Measurements from ENCODE around the gene FKRP. TPM values are rescaled to one million over a fixed set of nuclear protein-coding genes. Genes with fewer than 3 reads are reported as not detected.
A peak's percentile ranks its signal among the peaks of the same experiment; 100 is the strongest.

FKRP gene
- total RNA-seq, 1 experiment from 2014 or later, result 19.4 TPM

- ATAC-seq, result peak; percentile 1
- Histone ChIP-seq H3K4me2 (ENCODE audit: low read length) (peak overlapping the region; percentile 92), H3K9me2 (ENCODE audit: insufficient read depth) (no peaks in the 10 kb centered on the region), H3K27ac (ENCODE audit: low read depth, low read length) (peak overlapping the region; percentile 90), H3K9ac (ENCODE audit: low read length) (peak overlapping the region; percentile 84), H4K20me1 (ENCODE audit: insufficient read depth) (no peaks in the 10 kb centered on the region), H3K79me2 (ENCODE audit: insufficient read depth, low read length) (peaks cover 27% of the 10 kb centered on the region), H3K4me1 (ENCODE audit: control insufficient read depth in 1 of 2, insufficient read depth in 2 of 2, low read length in 2 of 2) (peaks cover 10 to 36% of the 10 kb centered on the region in 2 experiments; a peak in 3 of 4 replicates), H3K4me3 (replicated peaks in 1 of 2; ENCODE audit: low read depth in 1 of 2, low read length in 2 of 2) (peak overlapping the region; percentile 82 to 90), H3K9me3 (ENCODE audit: control insufficient read depth in 1 of 2, insufficient read depth in 1 of 2, low read depth in 1 of 2, low read length in 2 of 2) (no peaks in the 10 kb centered on the region), H3K36me3 (ENCODE audit: control insufficient read depth in 1 of 2, insufficient read depth in 2 of 2, low read length in 2 of 2) (peaks cover 0 to 18% of the 10 kb centered on the region in 2 experiments; a peak in 2 of 4 replicates), H3K27me3 (ENCODE audit: insufficient read depth, low read length) (no peaks in the 10 kb centered on the region), H2AFZ (ENCODE audit: low read depth, low read length, poor library complexity, severe bottlenecking) (no peak overlapping the region)
- BruUV-seq (replicated peaks), result no TSS peak
- POLR2A ChIA-PET, result interaction anchor here (0.7 to 1.4 kb wide), 2 partner anchors 15 to 24 kb away, joined by 3 to 5 read pairs; no protein-coding TSS in a partner anchor
- DNase-seq (ENCODE audit: low read depth, low spot score), result no peak
- no peak for TF ChIP-seq ATF3 (IDR thresholded peaks at IDR 0.05)
- no peak for TF ChIP-seq POLR2AphosphoS5 (IDR thresholded peaks at IDR 0.05; ENCODE audit: low read depth, low read length)
- no peak for TF ChIP-seq CBX3 (IDR thresholded peaks at IDR 0.05; ENCODE audit: low read depth)
- TF ChIP-seq SP1 (IDR thresholded peaks at IDR 0.05; ENCODE audit: low read depth), result no peak
- no peak for TF ChIP-seq RAD21 (IDR thresholded peaks at IDR 0.05; ENCODE audit: low read depth)
- no peak for TF ChIP-seq ZFX (IDR thresholded peaks at IDR 0.05)
- TF ChIP-seq EGR1 (IDR thresholded peaks at IDR 0.05; ENCODE audit: low read depth), result no peak
- TF ChIP-seq ZNF274 (IDR thresholded peaks at IDR 0.05; ENCODE audit: low read depth, low read length), result no peak
- RAD21 ChIA-PET (ENCODE audit: low non-redundant PET in 1 of 2, low total read pairs in 2 of 2, uncharacterized antibody in 2 of 2, unreplicated experiment in 2 of 2), result no interaction called here
- intact Hi-C loops (cut with micrococcal nuclease), result no loop called here
- CTCF ChIA-PET, result interaction anchor here (0.6 to 1.9 kb wide), 3 partner anchors 9 to 44 kb away, joined by 3 to 5 read pairs (median 4); no protein-coding TSS in a partner anchor
Measured at GRCh38 chr19:46716672-46717033, 29.2 kb upstream of the FKRP start.

GRCh38 chr19:46717034-46717715, 28.7 kb upstream of the FKRP start, which contains the start of gene PRKD2:
Gene PRKD2 (minus strand): TSS chr19:46717114. CDS start chr19:46716370, 744 bp downstream.
- Histone ChIP-seq H3K4me2 (ENCODE audit: low read length) (peak within 1 kb of the TSS; percentile 92), H3K27me3 (ENCODE audit: insufficient read depth, low read length) (no peaks in the 10 kb centered on the region), H3K9ac (ENCODE audit: low read length) (peak within 1 kb of the TSS; percentile 84), H3K4me3 (replicated peaks in 1 of 2; ENCODE audit: low read depth in 1 of 2, low read length in 2 of 2) (peak within 1 kb of the TSS; percentile 82 to 90), H3K9me2 (ENCODE audit: insufficient read depth) (no peaks in the 10 kb centered on the region), H3K4me1 (ENCODE audit: control insufficient read depth in 1 of 2, insufficient read depth in 2 of 2, low read length in 2 of 2) (peaks cover 10 to 36% of the 10 kb centered on the region in 2 experiments; a peak in 3 of 4 replicates), H3K36me3 (ENCODE audit: control insufficient read depth in 1 of 2, insufficient read depth in 2 of 2, low read length in 2 of 2) (peaks cover 2 to 23% of the 10 kb centered on the region in 2 experiments; a peak in 3 of 4 replicates), H3K27ac (ENCODE audit: low read depth, low read length) (peak within 1 kb of the TSS; percentile 90), H2AFZ (ENCODE audit: low read depth, low read length, poor library complexity, severe bottlenecking) (no peak within 1 kb of the TSS), H3K9me3 (ENCODE audit: control insufficient read depth in 1 of 2, insufficient read depth in 1 of 2, low read depth in 1 of 2, low read length in 2 of 2) (no peaks in the 10 kb centered on the region), H4K20me1 (ENCODE audit: insufficient read depth) (no peaks in the 10 kb centered on the region), H3K79me2 (ENCODE audit: insufficient read depth, low read length) (peaks cover 27% of the 10 kb centered on the region)
- CTCF ChIA-PET, result interaction anchor here (0.6 to 1.9 kb wide), 3 partner anchors 10 to 44 kb away, joined by 3 to 5 read pairs (median 4); no protein-coding TSS in a partner anchor
- ATAC-seq (peak; percentile 68), DNase-seq (ENCODE audit: low read depth, low spot score) (no peak)
- intact Hi-C loops (cut with micrococcal nuclease), result no loop called here
- POLR2A ChIA-PET, result interaction anchor here (0.7 to 1.4 kb wide), 2 partner anchors 15 to 24 kb away, joined by 3 to 5 read pairs; no protein-coding TSS in a partner anchor
- BruUV-seq (replicated peaks), result no TSS peak
- RAD21 ChIA-PET (ENCODE audit: low non-redundant PET in 1 of 2, low total read pairs in 2 of 2, uncharacterized antibody in 2 of 2, unreplicated experiment in 2 of 2), result no interaction called here
- TF ChIP-seq EGR1 (IDR thresholded peaks at IDR 0.05; ENCODE audit: low read depth), result no peak
- no peak for TF ChIP-seq REST (IDR thresholded peaks at IDR 0.05; ENCODE audit: low read depth)
- TF ChIP-seq POLR2AphosphoS5 (IDR thresholded peaks at IDR 0.05; ENCODE audit: low read depth, low read length), result peak; percentile 56
- TF ChIP-seq EZH2 (IDR thresholded peaks at IDR 0.05), result no peak
- 0 out of 2 replicates have a peak, but pooled peaks have one; percentile 7 for TF ChIP-seq MAX (IDR thresholded peaks at IDR 0.05)
- no peak for TF ChIP-seq YY1 (IDR thresholded peaks at IDR 0.05; ENCODE audit: extremely low read depth, insufficient replicate concordance, low read depth, low read length)
- no peak for TF ChIP-seq CTCF (IDR thresholded peaks at IDR 0.05 in 2 of 3, conservative IDR thresholded peaks at IDR 0.05 in 1 of 3; ENCODE audit: borderline replicate concordance in 1 of 3, insufficient read depth in 1 of 3, low read depth in 2 of 3, low read length in 2 of 3)
